Activated effector memory CD4-positive, alpha-beta T cell treated with anti-CD3 and anti-CD28 coated beads, Interleukin-2, amount 50 U/mL, for 16 hours (primary cell): ENCODE data around the gene ODAD2.

Source experiments
- DNase-seq: peaks from one replicate; pipeline ENCODE4 v3.0.0-alpha.2; 2020

The ODAD2 gene

GRCh38 chr10:27838361-27838760 is 160.5 kb downstream of the ODAD2 start:
- no peak for DNase-seq

- DNase-seq, result no peak
These were observed 164.4 kb downstream of the ODAD2 start for GRCh38 chr10:27834476-27834875.

GRCh38 chr10:27833792-27834191 is 165.1 kb downstream of the ODAD2 start:
- no peak for DNase-seq

- no peak for DNase-seq
These were observed 166.1 kb downstream of the ODAD2 start for GRCh38 chr10:27832826-27833225.

- no peak for DNase-seq
These were observed 172.5 kb downstream of the ODAD2 start for GRCh38 chr10:27826369-27826768.

- no peak for DNase-seq
These were observed 176.6 kb downstream of the ODAD2 start for GRCh38 chr10:27822301-27822700.

- DNase-seq, result no peak
These were observed 178.2 kb downstream of the ODAD2 start for GRCh38 chr10:27820637-27821036.

- DNase-seq, result no peak
These were observed 178.9 kb downstream of the ODAD2 start for GRCh38 chr10:27819781-27820531.

- DNase-seq, result no peak
These were observed 182.6 kb downstream of the ODAD2 start for GRCh38 chr10:27816320-27816719.

GRCh38 chr10:27815846-27816245 is 183.0 kb downstream of the ODAD2 start:
- no peak for DNase-seq

- DNase-seq, result no peak
These were observed 183.6 kb downstream of the ODAD2 start for GRCh38 chr10:27815261-27815660.

- DNase-seq, result no peak
These were observed 193.7 kb downstream of the ODAD2 start for GRCh38 chr10:27805180-27805579.

- DNase-seq, result no peak
These were observed 194.7 kb downstream of the ODAD2 start for GRCh38 chr10:27804136-27804535.

GRCh38 chr10:27801171-27801785 is 197.6 kb downstream of the ODAD2 start:
- no peak for DNase-seq

GRCh38 chr10:27799046-27799445 is 199.8 kb downstream of the ODAD2 start:
- no peak for DNase-seq

- no peak for DNase-seq
These were observed 204.7 kb downstream of the ODAD2 start for GRCh38 chr10:27794157-27794556.

GRCh38 chr10:27792216-27792615 is 206.7 kb downstream of the ODAD2 start:
- no peak for DNase-seq

- DNase-seq, result no peak
These were observed 214.6 kb downstream of the ODAD2 start for GRCh38 chr10:27784272-27784671.

- DNase-seq, result no peak
These were observed 215.2 kb downstream of the ODAD2 start for GRCh38 chr10:27783660-27784059.

GRCh38 chr10:27779462-27780015 is 219.3 kb downstream of the ODAD2 start:
- no peak for DNase-seq

- DNase-seq, result no peak
These were observed 224.0 kb downstream of the ODAD2 start for GRCh38 chr10:27774831-27775230.

GRCh38 chr10:27771231-27771630 is 227.6 kb downstream of the ODAD2 start:
- DNase-seq, result no peak

GRCh38 chr10:27770181-27770580 is 228.7 kb downstream of the ODAD2 start:
- no peak for DNase-seq
